HuH-7.5 (cell line): ENCODE measurements around the gene ATP11A.
"Not testable (repeated sequence)": the region's sequence is repeated elsewhere in the genome, so short reads cannot be mapped to it uniquely, and the experiment has no call there.

Experiments
- DNase-seq: peaks from one replicate; pipeline ENCODE4 v3.0.0; 2011; ENCODE audit warnings: low spot score

The ATP11A gene

DNA sequence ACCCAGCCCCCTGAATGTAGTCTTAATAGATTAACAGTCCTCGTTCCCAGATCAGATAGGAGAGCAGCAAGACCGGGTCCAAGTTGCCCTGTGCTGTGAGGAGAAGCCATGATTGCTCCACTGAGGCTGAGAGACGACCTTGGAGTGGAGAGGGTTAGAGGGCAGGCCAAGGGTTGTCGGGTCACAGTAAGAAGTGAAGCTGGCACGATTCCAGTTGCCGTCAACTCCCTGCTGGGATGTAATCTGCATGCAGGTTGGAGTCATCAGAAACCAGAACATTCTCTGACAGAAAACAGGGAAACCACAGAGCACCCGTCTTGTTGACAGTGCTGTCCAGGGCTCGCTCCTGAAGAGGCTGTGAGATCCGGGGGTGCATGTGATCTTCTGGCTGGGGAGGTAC, 19.0 kb upstream of the ATP11A start:
- no peak for DNase-seq

DNA sequence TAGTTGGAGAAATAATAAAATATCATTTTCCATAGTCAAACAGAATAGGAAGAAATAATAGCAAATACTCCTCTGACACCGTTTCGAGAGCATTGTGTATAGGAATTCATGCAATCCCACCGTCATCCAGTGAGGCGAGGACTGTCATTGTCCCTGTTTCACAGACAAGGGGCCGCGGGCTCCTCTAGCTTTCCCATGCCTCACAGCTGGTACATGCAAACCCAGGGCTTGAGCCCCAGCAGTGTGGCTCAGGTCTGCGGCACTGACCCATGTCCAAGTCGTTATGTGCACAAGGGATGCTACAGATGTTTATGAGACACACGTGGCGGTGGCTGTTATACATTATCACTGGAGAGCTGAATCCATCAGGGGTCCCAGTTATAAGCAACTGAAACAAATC, 18.5 kb upstream of the ATP11A start:
- DNase-seq = no peak

DNA sequence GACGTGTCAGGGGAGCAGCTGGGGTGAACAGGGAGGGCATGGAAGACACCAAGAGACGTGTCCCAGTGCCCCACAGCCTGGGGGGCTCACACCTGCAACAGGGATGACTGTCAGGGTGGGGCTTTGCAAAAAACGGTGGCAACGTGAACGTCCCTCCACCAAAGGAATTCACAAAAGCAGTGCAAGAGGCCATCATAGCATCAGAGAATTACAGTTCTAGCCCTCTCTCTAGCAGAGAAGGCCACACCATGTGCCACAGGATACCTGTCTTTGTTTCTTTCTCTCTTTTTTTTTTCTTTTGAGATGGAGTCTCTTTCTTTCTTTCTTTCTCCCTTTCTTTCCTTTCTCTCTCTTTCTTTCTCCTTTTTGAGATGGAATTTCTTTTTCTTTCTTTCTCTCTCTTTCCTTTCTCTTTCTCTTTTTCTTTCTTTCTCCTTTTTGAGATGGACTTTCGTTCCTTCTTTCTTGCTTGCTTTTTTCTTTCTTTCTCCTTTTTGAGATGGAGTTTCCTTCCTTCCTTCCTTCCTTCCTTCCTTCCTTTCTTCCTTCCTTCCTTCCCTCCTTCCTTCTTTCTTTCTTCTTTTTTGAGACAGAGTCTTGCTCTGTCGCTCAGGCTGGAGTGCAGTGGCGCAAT, 17.1 kb upstream of the ATP11A start:
- DNase-seq = no peak

DNA sequence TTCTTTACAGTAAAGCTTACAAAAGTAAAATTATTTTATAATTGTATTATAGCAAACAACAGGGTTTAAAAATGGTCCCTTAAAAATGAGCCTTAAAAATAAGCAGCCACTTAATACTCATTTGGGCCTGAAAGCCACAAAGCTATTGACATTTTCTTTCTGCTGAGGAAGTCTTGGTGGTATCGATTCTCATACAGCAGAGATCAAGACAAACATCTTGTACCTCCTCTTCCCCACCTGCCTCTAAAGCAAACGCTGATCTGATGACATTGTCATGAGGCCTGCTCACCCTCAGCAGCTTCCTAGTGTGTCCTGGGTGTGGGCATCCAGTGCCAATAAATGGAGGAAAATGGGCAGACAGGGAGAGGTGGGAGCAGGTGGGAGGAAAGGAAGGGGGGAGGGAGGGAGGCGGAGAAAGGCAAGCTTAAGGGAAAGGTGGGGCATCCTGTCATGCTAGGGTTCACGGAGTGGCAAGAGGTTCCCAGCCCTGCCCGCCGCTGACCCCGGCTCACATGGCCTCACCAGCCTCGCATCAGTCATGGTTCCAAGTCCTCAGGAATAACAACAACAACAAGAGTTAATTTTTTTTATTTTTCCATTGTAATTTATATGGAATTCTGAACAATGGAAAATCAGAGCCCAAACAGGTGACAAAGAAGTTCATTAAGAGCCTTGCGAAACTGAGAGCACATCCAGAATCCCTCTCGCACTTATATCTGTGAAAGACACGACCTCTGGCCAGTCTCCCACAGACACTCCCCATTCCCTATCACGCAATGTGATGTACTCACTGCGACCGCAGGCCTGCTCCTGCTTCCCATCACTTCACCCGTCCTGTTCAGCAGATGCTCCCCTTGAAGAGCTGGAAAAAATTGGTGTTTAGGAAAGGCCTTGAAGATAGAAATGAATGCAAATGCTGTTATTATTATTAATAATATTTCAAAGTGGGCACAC, 15.1 kb upstream of the ATP11A start:
- DNase-seq = no peak

DNA sequence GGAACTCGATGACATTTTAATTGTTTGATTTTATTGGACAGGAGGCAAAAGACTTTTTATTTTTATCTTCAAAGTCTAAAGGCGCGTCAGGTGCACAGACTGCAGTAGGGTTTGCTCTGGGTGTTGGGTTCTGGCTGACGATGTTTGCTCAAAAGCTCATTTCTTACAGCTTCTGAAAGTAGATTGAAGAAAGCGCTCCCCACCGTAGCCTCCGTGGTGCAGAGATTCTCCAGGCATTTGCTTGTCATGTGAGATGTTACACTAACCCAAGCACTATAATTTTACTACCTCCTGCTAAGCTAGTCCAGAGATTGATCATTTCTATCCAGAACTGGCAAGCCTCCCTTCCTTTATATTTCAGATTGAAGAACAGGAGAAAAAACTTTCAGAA, 14.5 kb upstream of the ATP11A start:
- no peak for DNase-seq

DNA sequence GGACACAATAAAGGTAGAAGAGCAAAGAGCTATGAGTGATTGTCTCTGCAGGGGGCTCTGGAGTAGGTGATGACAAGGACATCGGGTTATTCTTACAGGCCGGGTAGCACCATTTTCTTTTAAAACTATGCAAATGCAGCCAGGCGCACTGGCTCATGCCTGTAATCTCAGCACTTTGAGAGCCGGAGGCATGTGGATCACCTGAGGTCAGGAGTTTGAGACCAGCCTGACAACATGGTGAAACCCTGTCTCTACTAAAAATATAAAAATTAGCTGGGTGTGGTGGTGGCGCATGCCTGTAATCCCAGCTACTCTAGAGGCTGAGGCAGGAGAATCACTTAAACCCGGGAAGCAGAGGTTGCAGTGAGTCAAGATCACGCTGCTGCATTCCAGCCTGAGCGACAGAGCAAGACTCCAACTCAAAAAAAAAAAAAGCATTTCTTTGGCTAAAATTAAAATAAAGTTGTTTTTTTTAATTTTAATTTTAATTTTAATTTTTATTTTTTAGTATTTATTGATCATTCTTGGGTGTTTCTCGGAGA, 12.3 kb upstream of the ATP11A start:
- DNase-seq = not testable (repeated sequence)

DNA sequence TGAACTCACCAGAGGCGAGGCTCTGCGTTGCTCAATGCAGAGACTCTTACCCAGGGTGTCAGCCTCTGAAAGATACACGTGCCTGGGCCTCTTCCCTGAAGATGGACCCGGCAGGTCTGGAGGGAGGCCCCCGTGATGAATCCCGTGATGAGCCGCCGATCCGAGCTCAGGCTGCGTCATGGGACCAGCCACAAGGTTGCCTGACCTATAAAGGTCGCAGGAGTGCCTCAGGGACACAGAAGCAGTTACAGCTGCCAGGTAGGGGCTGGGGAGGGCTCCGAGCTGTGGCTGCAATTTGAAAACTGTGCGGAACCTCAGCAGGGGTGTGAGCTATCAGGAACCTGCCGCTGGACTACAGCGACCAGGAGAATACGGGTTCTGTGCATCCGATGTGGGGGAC, 10.5 kb upstream of the ATP11A start:
- DNase-seq = no peak

DNA sequence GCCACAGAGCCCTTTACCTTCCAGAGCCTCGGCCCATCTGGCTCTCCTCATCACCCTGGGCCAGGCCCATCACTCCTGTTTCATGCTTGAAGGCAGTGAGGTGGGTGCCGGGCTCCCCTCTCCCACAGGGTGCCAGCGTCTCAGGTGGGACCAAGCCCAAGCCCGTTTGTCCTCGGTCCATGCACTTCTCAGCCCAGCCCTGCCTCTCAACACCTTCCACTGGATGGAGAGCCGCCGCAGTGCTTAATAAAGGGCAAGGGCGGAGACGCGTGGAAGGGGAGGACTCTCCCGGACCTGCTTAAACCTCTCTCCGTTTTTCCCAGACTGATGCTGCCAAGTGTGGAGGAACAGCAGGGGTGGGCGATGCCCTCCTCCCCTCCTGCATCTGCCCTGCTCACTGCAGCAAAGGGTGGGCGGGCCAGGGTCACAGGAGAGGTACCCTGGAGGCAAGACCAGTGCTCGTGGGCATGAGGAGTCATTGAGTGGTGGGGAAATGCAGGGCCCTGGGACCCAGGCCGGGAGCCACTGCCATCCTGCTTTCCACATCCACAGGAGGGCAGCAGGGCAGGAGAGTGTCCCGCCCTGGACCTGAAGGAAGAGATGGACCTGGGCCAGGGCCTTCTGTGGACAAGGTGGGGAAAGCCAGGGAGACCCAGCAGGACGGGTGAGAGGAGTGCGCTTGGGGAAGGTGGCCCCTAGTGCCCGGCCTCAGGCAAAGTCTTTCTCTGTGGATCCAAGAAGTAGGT, 9.7 kb upstream of the ATP11A start:
- DNase-seq = no peak

DNA sequence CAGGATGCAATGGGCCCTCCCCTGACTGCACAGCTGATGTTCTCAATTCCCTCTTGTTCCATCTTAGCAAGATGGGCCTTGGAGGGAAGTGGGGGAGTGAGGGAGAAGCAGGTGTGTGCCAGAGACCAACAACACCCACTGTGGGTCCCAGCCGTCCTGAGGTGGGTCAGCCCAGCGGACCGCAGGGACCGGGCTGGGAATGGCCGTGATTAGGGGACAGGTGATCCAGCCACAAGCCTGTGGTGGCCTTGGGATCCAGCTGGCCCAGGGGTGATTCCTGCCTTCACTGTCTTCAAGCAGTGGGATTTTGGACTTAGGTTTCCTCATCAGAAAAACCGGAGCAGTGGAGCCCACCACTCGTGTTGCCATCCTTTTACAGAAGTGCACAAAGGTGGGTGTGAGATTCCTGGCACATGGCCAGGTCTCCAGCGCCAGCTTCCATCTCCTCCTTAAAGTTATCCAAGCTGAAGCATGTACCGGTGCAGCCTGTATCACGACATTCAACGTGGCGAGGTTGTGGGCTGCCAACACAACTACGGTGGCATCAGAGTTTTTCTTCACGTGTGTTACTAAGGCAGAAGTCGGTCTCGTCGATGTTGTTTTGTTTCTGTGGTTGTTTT, 9.0 kb upstream of the ATP11A start:
- DNase-seq = no peak

DNA sequence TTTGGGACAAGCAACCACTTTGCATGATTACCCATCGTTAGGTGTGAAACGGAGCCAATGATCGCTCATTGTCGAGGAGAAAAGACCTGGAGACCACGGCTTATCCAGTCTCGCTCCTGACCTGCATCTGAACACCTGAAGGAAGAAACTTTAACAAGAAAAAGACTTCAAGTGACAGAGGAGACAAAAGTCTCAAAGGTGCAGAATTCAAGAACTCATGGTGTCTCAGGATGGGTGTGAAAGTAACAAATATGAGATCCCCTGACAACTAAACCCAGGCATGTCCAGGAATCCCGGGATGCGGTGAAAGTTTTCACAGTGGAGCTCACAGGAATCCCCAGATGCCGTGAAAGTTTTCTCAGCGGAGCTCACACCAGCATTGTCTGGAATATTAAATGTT, 6.3 kb upstream of the ATP11A start:
- DNase-seq = no peak

DNA sequence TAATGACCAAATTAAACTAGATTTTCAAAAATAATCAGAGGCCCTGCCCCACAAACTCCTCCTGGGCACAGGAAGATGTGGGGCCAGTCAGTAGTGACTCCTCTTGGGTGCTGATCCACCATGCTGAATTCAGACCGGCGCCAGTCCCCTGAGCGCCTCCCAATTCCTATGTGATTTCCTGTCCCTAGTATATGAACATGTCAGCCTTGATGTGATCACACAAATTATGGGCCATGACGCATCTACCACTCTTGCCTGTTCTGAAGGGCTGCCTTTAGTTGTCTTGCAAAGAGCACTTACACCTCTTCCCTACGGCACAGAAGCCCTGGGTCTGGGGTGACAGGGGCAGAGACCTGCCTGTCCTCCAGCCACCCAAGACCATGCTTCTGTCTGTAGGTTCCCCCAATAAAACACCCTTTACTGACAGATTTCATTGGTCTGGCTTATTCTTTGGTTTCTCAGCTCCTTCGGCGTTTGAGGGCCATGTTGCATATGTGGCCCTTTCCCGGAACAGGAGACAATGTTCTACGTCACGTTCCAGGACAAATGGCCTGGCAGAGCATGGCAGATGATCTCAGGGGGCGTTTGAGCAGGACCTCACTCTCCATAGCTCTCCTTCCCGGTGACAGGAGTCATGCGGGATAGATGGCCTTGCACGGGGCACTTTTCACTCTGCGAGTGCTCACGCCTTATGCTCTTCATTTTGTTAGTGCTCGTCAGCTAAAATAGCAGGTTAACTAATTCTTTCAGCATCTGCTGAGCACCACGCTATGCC, 5.6 kb upstream of the ATP11A start:
- no peak for DNase-seq

DNA sequence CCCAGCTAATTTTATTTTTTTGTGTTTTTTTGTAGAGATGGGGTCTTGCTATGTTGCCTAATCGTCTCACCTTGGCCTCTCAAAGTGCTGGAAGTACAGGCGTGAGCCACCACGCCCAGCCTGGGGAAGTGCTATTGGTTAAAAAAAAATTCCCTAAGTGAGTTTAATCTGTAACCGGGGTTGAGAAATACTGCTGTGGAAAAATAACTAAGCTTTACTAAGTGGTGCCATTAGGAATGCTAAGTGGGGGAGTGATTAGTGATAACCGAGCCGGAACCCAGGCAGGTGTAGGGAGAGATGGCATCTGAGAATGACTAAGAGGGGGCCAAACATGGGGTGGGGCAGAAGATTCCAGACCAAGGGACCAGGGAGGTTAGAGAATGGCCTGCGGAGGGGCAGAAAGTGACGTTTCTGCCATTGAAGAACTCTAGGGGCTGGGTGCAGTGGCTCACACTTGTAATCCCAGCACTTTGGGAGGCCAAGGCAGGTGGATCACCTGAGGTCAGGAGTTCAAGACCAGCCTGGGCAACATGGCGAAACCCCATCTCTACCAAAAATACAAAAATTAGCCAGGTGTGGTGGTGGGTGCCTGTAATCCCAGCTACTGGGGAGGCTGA, 4.5 kb upstream of the ATP11A start:
- DNase-seq = not testable (repeated sequence)

DNA sequence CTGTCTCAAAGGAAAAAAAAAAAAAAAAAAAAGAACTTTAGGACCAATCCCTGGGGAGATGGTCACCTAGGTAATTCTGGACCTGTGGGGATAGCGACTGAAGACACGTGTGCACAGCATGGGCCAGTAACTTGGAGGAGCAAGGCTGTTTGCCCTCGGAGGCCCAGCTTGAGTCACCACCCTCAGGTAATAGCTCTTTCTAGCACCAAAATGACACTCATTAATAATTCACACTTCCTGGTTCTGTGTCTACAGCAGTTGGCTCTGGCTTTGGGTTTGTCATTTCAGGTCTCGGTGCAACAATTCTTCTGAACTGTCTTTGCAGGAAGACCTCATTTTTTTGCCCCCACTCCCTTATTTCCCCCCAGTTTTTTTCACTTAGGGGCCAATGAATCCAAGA, 3.9 kb upstream of the ATP11A start:
- no peak for DNase-seq

DNA sequence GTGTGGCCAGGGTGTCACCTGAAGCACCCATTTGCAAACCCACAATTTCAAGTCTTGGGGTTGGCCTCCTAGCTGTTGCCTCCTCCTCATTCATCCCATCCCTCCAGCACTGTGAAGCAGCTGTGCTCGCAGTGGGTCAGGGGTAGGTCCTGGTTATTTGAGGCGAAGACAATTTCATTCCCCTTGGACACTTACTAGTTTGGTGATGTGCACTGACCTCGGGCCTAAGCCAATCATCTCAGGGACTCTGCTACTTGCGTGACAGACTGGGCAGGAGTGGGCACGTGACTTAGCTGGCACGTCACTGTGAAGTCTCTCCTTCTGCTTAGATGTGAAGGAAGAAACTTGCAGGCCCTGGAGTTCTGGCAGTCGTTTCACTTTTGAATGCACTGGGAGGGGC, 3.5 kb upstream of the ATP11A start:
- DNase-seq = no peak

DNA sequence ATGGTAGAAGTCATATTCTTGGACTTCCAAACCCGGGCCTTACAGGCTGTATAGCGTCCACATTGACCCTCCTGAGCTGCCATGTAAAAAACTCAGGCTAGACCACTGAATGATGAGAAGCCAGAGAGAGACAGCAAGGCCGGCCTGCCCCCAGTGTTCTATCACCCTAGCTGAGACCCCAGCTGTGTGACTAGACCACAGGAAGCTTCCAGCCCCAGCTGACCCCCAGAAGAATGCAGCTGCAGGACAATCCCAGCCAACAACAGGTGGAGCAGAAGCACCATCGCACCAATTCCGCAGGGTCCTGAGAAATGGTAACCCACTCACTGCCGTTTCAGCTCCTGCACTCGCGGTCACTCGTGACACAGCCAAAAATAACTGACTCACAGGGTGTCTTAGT, 2.9 kb upstream of the ATP11A start:
- no peak for DNase-seq

DNA sequence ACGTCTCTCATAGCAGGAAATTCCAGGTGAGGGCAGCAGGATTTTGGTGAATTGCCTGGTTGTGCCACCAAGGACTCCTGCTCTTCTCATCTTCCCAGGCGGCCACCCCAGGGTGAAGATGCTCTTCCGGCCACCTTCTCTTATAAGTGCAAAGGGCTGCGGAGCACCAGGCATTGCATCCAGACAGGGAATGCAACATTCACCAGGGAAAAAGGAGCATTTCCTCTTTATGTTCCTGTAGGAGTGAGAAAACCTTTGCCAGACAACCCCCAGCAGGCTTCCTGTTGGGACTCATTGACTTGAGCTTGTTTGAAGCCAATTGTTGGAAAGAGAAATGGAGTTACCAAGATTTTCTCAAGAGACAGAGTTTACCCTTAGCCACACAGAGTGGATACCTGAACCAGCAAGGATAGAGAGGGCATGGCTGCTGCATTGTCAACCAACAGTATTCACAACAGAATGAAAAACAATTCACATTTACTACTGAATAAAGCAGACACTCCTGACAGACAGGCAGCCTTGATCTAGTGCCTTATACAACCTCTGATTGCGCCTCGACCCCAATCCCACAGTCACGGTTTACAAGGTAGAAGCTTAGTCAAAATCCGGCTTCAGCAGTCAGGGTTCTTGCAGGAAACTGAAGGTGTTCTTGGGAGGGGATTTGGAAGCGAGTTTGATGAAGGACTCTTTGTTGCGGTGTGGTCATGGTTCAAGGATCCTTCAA, 1.8 kb upstream of the ATP11A start:
- no peak for DNase-seq

DNA sequence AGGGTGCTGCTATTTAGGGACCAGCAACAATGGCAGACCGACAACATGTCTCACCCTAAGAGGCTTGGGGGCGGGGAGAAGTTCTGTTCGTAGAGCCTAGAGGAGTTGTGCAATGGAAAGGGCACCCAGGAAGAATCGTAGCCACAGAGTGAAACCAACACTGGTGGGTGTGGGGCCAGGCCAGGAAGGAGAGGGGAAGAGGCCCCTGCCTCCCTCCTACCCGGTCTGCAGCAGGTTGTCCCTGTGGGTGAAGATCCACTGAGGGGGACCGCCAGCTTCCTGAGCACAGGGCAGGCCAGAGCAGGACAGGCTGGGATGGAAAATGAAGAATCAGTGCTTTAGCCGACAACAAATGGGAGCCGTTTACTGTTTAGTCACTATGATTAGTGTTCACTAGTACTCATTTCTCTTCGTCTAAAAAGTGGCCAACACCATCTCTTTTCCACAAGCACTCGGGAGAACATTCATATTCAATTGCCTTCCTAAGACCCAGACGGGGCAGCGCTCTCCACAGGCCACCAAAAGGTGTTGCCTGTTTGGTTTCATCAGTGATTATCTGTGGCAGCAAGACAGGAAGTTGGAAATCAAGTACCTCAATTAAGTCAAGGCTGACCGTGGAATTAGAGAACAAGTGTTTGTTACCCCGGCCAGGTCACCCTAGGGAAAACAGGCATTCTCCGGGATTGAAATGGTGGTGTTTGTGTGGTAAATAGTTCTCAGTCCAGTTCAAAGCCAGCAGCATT, 1.1 kb upstream of the ATP11A start:
- peak; percentile 30 for DNase-seq

DNA sequence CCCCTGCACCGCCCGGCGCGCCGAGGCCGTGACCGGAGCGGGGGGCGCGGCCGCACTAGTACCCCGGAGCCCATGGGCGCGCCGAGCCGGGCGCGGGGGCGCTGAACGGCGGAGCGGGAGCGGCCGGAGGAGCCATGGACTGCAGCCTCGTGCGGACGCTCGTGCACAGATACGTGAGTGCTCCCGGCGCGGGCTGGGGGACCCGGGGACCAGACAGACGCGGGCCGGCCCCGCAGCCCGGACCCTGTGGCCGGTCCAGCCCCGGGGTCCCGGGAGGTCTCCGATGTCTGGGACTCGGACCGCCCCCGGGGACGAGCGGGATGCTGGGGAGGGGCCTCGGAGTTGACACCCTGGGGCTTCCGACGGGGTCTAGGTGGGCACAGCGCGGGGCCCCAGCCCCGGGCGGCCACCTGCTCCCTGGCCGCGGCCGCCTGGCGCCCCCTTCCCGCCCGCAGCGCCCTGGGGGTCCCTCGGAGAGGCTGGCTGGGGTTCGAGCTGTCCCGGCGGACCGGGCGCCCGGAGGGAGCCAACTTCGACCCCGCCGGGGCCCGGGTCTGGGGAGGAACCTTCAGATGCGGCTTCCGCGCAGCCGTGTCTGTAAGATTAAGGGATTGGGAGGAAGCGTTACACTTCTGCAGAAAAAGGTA, 568 bp downstream of the ATP11A start:
- DNase-seq = peak; percentile 39

DNA sequence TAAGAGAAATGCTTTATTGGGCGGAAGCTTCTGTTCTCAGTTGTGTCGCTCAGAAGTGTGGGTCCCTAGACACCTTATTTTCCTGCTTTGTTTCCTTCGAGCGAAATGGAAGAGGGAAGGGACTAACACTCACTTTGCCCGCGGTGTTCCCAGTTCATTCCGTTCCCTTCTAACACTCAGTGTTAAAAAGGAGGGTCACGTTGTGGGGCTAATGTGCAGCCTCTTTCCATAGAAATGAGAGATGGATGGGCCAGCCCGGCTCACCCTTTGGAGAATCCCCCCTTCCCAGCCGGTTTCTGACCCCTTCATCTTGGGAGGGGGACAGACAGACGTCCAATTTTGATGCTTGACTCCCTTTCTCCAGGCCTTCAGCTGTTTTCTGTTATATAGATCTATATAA, 2.3 kb downstream of the ATP11A start:
- no peak for DNase-seq
